GM12872 (cell line): ENCODE data around the gene TMEM179.

Experiments
- TF ChIP-seq, protein P1 (sequence below): IDR thresholded peaks from 3 replicates; pipeline ENCODE4 v1.5.1; 2011; ENCODE audit warnings: low read depth, mild to moderate bottlenecking, low read length, moderate library complexity; ENCODE audit not compliant: insufficient read depth

TMEM179 gene

DNA sequence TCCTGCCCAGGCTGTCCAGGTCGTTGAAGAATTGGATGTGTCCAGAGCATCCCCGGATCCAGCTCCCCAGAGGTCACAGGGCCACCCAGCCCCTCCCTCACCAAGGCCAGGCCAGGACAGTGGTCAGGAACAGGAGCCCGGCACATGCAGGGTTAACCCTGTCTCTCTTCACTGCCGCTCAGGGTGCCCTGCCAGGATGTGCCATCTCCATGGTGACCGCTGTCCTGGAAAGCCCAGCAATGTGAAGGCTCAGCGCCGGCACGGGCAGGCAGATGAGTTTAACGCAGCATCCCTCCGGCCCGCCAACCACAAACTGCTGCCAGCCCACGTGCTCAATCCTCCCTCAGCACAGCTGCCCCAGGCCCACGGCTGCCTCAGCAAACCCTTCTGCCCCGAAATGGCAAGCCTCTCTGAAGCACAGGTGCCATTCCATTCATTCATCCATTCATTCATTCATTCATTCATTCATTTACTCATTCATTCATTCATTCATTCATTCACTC is 4.4 kb downstream of the TMEM179 start:
- TF ChIP-seq, protein P1, sequence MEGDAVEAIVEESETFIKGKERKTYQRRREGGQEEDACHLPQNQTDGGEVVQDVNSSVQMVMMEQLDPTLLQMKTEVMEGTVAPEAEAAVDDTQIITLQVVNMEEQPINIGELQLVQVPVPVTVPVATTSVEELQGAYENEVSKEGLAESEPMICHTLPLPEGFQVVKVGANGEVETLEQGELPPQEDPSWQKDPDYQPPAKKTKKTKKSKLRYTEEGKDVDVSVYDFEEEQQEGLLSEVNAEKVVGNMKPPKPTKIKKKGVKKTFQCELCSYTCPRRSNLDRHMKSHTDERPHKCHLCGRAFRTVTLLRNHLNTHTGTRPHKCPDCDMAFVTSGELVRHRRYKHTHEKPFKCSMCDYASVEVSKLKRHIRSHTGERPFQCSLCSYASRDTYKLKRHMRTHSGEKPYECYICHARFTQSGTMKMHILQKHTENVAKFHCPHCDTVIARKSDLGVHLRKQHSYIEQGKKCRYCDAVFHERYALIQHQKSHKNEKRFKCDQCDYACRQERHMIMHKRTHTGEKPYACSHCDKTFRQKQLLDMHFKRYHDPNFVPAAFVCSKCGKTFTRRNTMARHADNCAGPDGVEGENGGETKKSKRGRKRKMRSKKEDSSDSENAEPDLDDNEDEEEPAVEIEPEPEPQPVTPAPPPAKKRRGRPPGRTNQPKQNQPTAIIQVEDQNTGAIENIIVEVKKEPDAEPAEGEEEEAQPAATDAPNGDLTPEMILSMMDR = no peak

DNA sequence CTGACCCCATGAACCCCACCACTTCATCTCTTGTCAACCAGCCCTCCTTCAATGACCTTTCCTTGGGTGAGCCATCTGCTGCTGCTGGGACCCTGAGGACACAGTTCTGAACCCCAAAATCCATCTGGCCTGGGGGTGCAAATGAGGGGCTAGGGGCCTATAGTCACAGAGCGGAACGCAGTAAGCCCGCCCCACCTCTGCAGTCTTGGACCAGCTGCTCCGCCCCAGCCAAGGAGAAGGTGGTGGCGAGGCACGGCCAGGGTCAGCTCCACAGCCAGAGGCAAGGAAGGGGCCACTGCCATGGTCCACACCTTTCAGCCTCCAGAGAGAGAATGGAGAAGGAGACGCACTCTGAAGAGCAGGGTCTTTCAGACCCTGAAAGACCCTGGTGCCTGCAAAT is 5.1 kb downstream of the TMEM179 start:
- TF ChIP-seq, protein P1 = no peak

DNA sequence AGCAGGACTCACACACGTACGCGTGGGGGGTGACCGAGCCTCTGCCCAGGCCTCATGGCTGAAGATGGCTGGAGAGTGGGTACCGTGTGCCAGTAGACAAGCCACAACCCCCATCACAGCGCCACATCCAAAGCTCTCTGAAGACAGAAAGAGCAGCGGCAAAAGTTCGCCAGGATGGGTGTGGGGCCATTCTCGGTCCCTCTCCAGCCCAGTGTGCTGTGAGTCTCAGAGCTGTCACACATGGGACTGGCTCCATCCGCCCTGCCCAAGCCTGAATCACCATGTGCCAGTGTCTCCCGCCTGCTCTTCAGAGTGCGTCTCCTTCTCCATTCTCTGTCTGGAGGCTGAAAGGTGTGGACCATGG is 5.7 kb downstream of the TMEM179 start:
- TF ChIP-seq, protein P1 = no peak

DNA sequence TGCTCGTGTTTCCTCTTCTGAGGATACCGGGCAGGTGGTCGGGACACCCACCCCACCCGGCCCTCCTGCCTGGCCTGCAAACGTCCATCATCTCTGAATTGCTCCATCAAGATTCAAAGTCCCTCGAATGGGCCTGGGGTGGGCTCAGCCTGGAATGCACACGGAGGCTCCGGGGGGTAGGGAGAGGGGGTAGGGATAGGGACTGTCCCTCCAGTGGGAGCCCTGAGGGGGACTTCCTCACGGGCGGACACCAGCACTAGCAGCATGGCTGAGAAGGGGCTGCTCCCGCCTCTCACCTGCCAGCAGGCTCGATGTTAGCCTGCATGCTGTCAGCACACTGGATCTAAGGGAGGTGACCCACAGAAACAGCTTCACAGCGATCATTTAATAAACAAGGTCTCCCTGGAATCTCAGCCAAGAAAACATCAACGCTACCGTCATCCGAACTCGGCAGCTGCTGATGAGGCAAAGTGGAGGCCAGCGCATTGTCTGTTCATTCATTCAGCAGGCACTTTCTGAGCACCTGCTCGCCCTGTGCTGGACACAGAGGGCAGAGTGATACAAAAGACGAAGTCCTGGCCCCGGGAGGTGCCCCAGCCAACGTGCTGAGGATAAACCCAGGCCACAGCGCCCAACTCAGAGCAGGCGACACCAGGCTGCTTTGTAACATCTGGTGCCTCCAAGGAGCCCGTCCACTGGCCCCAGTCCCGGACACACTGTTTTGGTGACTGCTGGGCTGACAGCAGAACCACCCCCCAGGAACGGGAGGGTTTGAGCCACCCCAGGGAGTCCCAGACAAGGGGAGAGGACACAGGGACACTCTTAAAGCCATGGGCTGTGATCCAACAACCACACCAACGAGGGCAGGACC is 6.3 kb downstream of the TMEM179 start:
- TF ChIP-seq, protein P1 = no peak

DNA sequence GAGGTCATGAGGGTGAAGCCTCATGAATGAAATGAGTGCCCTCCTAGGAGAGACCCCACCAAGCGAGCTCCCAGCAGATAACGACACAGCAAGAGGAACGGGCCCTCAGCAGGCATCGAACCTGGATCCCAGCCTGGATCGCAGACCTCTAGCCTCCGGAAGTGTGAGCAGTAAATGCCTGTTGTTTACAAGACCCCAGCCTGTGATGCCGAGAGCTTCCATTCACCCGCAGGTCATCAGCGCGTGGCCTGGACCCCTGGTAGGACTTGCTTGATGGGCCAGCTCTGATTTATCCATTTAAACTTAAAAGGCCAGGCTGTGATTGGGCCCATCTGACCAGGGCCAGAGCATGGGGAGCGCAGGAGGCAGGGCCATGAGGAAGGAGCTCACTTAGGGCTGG is 7.0 kb downstream of the TMEM179 start:
- TF ChIP-seq, protein P1 = no peak

DNA sequence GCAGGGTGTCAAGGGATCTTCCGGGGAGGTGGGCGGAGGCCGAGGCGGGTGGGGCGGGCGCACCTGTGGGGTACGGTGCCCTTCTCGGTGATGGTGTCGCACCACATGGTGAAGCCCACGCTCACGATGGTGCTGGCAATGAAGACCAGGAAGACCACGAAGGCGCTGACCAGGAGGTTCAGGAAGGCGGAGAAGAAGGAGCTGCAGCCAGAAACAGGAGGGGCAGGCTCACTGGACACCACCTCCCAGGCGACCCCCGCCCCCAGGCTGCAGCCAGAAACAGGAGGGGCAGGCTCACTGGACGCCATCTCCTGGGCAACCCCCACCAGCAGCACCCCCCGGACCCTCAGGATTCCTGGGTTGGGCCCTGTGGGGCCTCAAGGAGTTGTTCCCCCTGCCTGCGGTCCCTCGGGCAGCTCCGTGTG is 7.6 kb downstream of the TMEM179 start:
- TF ChIP-seq, protein P1 = no peak

DNA sequence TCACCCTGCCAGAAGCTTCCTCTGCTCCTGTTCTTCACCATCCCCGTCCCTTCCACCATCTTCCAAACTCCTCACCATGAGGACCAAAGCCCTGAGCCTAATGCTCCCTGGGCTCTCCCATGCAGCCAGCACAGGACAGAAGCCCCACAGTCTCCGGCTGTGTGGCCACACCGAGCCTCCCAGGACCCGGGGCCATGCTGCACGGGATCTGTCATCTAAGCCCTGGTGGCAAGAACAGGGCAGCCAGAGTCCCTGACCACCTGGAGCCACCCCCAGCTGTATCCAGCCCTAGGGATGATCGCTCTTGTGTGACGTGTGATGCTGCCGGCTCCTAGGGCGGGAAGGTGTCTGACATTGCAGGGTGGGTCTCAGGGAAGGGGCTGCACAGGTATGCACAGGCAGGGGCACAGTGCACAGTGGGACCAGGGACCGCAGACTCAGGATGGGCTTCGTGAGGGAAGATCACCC is 8.1 kb downstream of the TMEM179 start:
- TF ChIP-seq, protein P1 = no peak
